ENCODE measurements around the gene TAS1R3. TPM values are rescaled to one million over a fixed set of nuclear protein-coding genes. Genes with fewer than 3 reads are reported as not detected.
A peak's percentile ranks its signal among the peaks of the same experiment; 100 is the strongest.

The TAS1R3 gene
- total RNA-seq, 1 donor from 2014 or later, result 1.3 TPM

GRCh38 chr1:1373051-1373814 is 42.2 kb downstream of the TAS1R3 start:
- DNase-seq, result no peak
- H3K4me3 Mint-ChIP-seq (ENCODE audit: unreplicated experiment), result peak overlapping the region; percentile 52
- peaks cover 2% of the 10 kb centered on the region for H3K9me3 Mint-ChIP-seq (ENCODE audit: unreplicated experiment)
- TF ChIP-seq CTCF (IDR thresholded peaks at IDR 0.05; ENCODE audit: partially characterized antibody, unreplicated experiment), result no peak
- no peak overlapping the region for H3K27ac Mint-ChIP-seq (ENCODE audit: unreplicated experiment)
- no peaks in the 10 kb centered on the region for H3K27me3 Mint-ChIP-seq (ENCODE audit: unreplicated experiment)
- no peaks in the 10 kb centered on the region for H3K4me1 Mint-ChIP-seq (ENCODE audit: low read depth, unreplicated experiment)
- H3K36me3 Mint-ChIP-seq (ENCODE audit: unreplicated experiment), result no peaks in the 10 kb centered on the region

- TF ChIP-seq CTCF (IDR thresholded peaks at IDR 0.05; ENCODE audit: partially characterized antibody, unreplicated experiment), result no peak
- Mint-ChIP-seq H3K36me3 (ENCODE audit: unreplicated experiment) (no peaks in the 10 kb centered on the region), H3K27ac (ENCODE audit: unreplicated experiment) (no peak overlapping the region), H3K4me1 (ENCODE audit: low read depth, unreplicated experiment) (no peaks in the 10 kb centered on the region), H3K4me3 (ENCODE audit: unreplicated experiment) (peak overlapping the region; percentile 79), H3K9me3 (ENCODE audit: unreplicated experiment) (peaks cover 2% of the 10 kb centered on the region), H3K27me3 (ENCODE audit: unreplicated experiment) (no peaks in the 10 kb centered on the region)
- no peak for DNase-seq
These were observed 42.9 kb downstream of the TAS1R3 start for GRCh38 chr1:1373815-1374588.

GRCh38 chr1:1374589-1374928 is 43.5 kb downstream of the TAS1R3 start:
- Mint-ChIP-seq H3K27me3 (ENCODE audit: unreplicated experiment) (no peaks in the 10 kb centered on the region), H3K36me3 (ENCODE audit: unreplicated experiment) (no peaks in the 10 kb centered on the region), H3K27ac (ENCODE audit: unreplicated experiment) (no peak overlapping the region), H3K9me3 (ENCODE audit: unreplicated experiment) (peaks cover 2% of the 10 kb centered on the region), H3K4me3 (ENCODE audit: unreplicated experiment) (peak overlapping the region; percentile 79), H3K4me1 (ENCODE audit: low read depth, unreplicated experiment) (no peaks in the 10 kb centered on the region)
- peak; percentile 56 for DNase-seq
- no peak for TF ChIP-seq CTCF (IDR thresholded peaks at IDR 0.05; ENCODE audit: partially characterized antibody, unreplicated experiment)

- no peaks in the 10 kb centered on the region for H3K36me3 Mint-ChIP-seq (ENCODE audit: unreplicated experiment)
- no peak for TF ChIP-seq CTCF (IDR thresholded peaks at IDR 0.05; ENCODE audit: partially characterized antibody, unreplicated experiment)
- peaks cover under 1% of the 10 kb centered on the region for H3K9me3 Mint-ChIP-seq (ENCODE audit: unreplicated experiment)
- peak within 1 kb of the TSS; percentile 55 for H3K27ac Mint-ChIP-seq (ENCODE audit: unreplicated experiment)
- H3K4me1 Mint-ChIP-seq (ENCODE audit: low read depth, unreplicated experiment), result no peaks in the 10 kb centered on the region
- peak; percentile 97 for DNase-seq
- no peaks in the 10 kb centered on the region for H3K27me3 Mint-ChIP-seq (ENCODE audit: unreplicated experiment)
- peak within 1 kb of the TSS; percentile 90 for H3K4me3 Mint-ChIP-seq (ENCODE audit: unreplicated experiment)
These were observed 44.0 kb downstream of the TAS1R3 start, which contains the start of gene AURKAIP1 for GRCh38 chr1:1374929-1375662. Gene AURKAIP1 (minus strand): TSS chr1:1375207. CDS start chr1:1374756, 451 bp downstream.
